Measurements from ENCODE around the gene NEDD4.
"Not testable (repeated sequence)": the region's sequence is repeated elsewhere in the genome, so short reads cannot be mapped to it uniquely, and the experiment has no call there.

The NEDD4 gene

GRCh38 chr15:55965091-55965490 lies 28.3 kb downstream of the NEDD4 start:
- DNase-seq (ENCODE audit: low read depth, low spot score), result no peak

GRCh38 chr15:55960946-55961345 lies 32.5 kb downstream of the NEDD4 start:
- H3K27ac ChIP-seq, result no peak overlapping the region

More at GRCh38 chr15:55965091-55965490, 28.3 kb downstream of the NEDD4 start:
- no peak overlapping the region for H3K27ac ChIP-seq

GRCh38 chr15:55959744-55960447 lies 33.5 kb downstream of the NEDD4 start:
- no peak for DNase-seq (ENCODE audit: low read depth, low spot score)
- H3K27ac ChIP-seq, result no peak overlapping the region

More at GRCh38 chr15:55960946-55961345, 32.5 kb downstream of the NEDD4 start:
- no peak for DNase-seq (ENCODE audit: low read depth, low spot score)

- DNase-seq (ENCODE audit: low read depth, low spot score), result no peak
- peak overlapping the region; percentile 17 for H3K27ac ChIP-seq
These were observed 35.1 kb downstream of the NEDD4 start for GRCh38 chr15:55958349-55958748.

GRCh38 chr15:55954862-55955605 lies 38.4 kb downstream of the NEDD4 start:
- DNase-seq (ENCODE audit: low read depth, low spot score), result no peak
- no peak overlapping the region for H3K27ac ChIP-seq

- DNase-seq (ENCODE audit: low read depth, low spot score), result not testable (repeated sequence)
These were observed 40.7 kb downstream of the NEDD4 start for GRCh38 chr15:55952501-55953274.

GRCh38 chr15:55944606-55945005 lies 48.8 kb downstream of the NEDD4 start:
- not testable (repeated sequence) for DNase-seq (ENCODE audit: low read depth, low spot score)

More at GRCh38 chr15:55952501-55953274, 40.7 kb downstream of the NEDD4 start:
- H3K27ac ChIP-seq, result not testable (repeated sequence)

GRCh38 chr15:55942332-55942731 lies 51.1 kb downstream of the NEDD4 start:
- no peak for DNase-seq (ENCODE audit: low read depth, low spot score)
- H3K27ac ChIP-seq, result no peak overlapping the region

More at GRCh38 chr15:55944606-55945005, 48.8 kb downstream of the NEDD4 start:
- H3K27ac ChIP-seq, result not testable (repeated sequence)

GRCh38 chr15:55937040-55937439 lies 56.4 kb downstream of the NEDD4 start:
- H3K27ac ChIP-seq, result no peak overlapping the region
- DNase-seq (ENCODE audit: low read depth, low spot score), result no peak

GRCh38 chr15:55928955-55929354 lies 64.5 kb downstream of the NEDD4 start:
- no peak overlapping the region for H3K27ac ChIP-seq
- no peak for DNase-seq (ENCODE audit: low read depth, low spot score)

GRCh38 chr15:55921744-55922143 lies 71.7 kb downstream of the NEDD4 start:
- H3K27ac ChIP-seq, result no peak overlapping the region
- DNase-seq (ENCODE audit: low read depth, low spot score), result no peak

- peak overlapping the region; percentile 72 for H3K27ac ChIP-seq
- DNase-seq (ENCODE audit: low read depth, low spot score), result peak; percentile 63
These were observed 75.5 kb downstream of the NEDD4 start for GRCh38 chr15:55917881-55918296.

- H3K27ac ChIP-seq, result peak overlapping the region; percentile 72
- peak; percentile 53 for DNase-seq (ENCODE audit: low read depth, low spot score)
These were observed 76.6 kb downstream of the NEDD4 start for GRCh38 chr15:55916666-55917409.

GRCh38 chr15:55915876-55916567 lies 77.4 kb downstream of the NEDD4 start:
- peak overlapping the region; percentile 72 for H3K27ac ChIP-seq
- DNase-seq (ENCODE audit: low read depth, low spot score), result no peak

- no peak for DNase-seq (ENCODE audit: low read depth, low spot score)
- H3K27ac ChIP-seq, result no peak overlapping the region
These were observed 78.2 kb downstream of the NEDD4 start for GRCh38 chr15:55915221-55915620.

- DNase-seq (ENCODE audit: low read depth, low spot score), result no peak
- H3K27ac ChIP-seq, result no peak overlapping the region
These were observed 79.0 kb downstream of the NEDD4 start for GRCh38 chr15:55914446-55914845.

GRCh38 chr15:55912982-55913381 lies 80.4 kb downstream of the NEDD4 start:
- no peak for DNase-seq (ENCODE audit: low read depth, low spot score)
- no peak overlapping the region for H3K27ac ChIP-seq

GRCh38 chr15:55909036-55909811 lies 84.2 kb downstream of the NEDD4 start:
- H3K27ac ChIP-seq, result peak overlapping the region; percentile 90
- peak; percentile 61 for DNase-seq (ENCODE audit: low read depth, low spot score)

- peak overlapping the region; percentile 90 for H3K27ac ChIP-seq
These were observed 85.6 kb downstream of the NEDD4 start for GRCh38 chr15:55907797-55908196.

More at GRCh38 chr15:55907797-55908196, 85.6 kb downstream of the NEDD4 start:
- peak; percentile 86 for DNase-seq (ENCODE audit: low read depth, low spot score)
